GM23248 (cell line): Measurements from ENCODE around the gene GPC4.

Experiments used
- EZH2 ChIP-seq: fragments of 200-600 bp; sonication (generic); IDR thresholded peaks from 2 replicates; pipeline ENCODE4 v1.6.1; 2018; ENCODE audit warnings: antibody characterized with exemption, mild to moderate bottlenecking; ENCODE audit not compliant: insufficient read depth, poor library complexity, severe bottlenecking
- EZH2phosphoT487 ChIP-seq: fragments of 200-600 bp; sonication (generic); IDR thresholded peaks from 2 replicates; pipeline ENCODE4 v1.6.1; 2018; ENCODE audit warnings: antibody characterized with exemption, moderate library complexity, mild to moderate bottlenecking, low read depth; ENCODE audit not compliant: insufficient read depth

DNA sequence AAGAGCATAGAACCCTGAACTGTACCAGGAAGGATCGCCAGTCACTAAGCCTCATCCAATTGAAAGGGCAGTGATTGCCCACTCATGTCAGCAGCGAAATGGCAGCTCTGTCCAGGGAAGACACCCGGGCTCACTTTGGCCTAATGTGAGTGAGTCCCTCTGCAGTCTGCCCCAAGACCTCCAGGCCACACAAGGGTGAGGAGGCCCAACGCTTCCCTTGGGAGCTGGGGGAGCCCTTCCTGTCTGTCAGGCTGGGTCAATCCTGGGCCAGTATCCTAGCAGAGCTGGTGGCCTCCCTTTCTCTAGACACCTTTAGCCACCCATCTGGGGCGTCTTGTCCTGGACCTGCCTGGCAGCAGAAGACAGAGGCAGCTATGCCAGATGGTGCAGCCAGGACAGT is 39.6 kb upstream of the GPC4 start:
- TF ChIP-seq EZH2 = no peak
- no peak for TF ChIP-seq EZH2phosphoT487
